IPS DF 6.9 (cell line): ENCODE results near the gene CDH16.

Experiments used
- DNase-seq: peaks from one replicate; pipeline ENCODE4 v3.0.0-alpha.2; 2013; ENCODE audit warnings: low read depth, low spot score
- H3K27ac ChIP-seq: one replicate; pipeline ENCODE4 v1.5.1; 2013; ENCODE audit warnings: low read length, control low read depth
- H3K27me3 ChIP-seq: 2 replicates; pipeline ENCODE4 v1.6.1; 2013; ENCODE audit warnings: mild to moderate bottlenecking, low read length; ENCODE audit not compliant: control insufficient read depth, insufficient read depth
- H3K36me3 ChIP-seq: 2 replicates; pipeline ENCODE4 v1.6.1; 2013; ENCODE audit warnings: low read length; ENCODE audit not compliant: control insufficient read depth, insufficient read depth
- H3K4me1 ChIP-seq: 2 replicates; pipeline ENCODE4 v1.6.1; 2013; ENCODE audit warnings: low read length; ENCODE audit not compliant: control insufficient read depth, insufficient read depth
- H3K4me3 ChIP-seq: 2 replicates; pipeline ENCODE4 v1.5.1; 2013; ENCODE audit warnings: mild to moderate bottlenecking, low read length
- H3K9me3 ChIP-seq: 2 replicates; pipeline ENCODE4 v1.6.1; 2013; ENCODE audit warnings: low read length, inconsistent platforms; ENCODE audit not compliant: control insufficient read depth, insufficient read depth
- WGBS: extraction: QIAGEN DNeasy Blood & Tissue Kit; methylation state at CpG from one replicate; pipeline ENCODE4 v1.1.7; 2013; ENCODE audit warnings: mixed read lengths, missing lambda C conversion rate; ENCODE audit not compliant: insufficient read length, insufficient coverage; 5-methylcytosine and 5-hydroxymethylcytosine counted together

CDH16 gene

DNA sequence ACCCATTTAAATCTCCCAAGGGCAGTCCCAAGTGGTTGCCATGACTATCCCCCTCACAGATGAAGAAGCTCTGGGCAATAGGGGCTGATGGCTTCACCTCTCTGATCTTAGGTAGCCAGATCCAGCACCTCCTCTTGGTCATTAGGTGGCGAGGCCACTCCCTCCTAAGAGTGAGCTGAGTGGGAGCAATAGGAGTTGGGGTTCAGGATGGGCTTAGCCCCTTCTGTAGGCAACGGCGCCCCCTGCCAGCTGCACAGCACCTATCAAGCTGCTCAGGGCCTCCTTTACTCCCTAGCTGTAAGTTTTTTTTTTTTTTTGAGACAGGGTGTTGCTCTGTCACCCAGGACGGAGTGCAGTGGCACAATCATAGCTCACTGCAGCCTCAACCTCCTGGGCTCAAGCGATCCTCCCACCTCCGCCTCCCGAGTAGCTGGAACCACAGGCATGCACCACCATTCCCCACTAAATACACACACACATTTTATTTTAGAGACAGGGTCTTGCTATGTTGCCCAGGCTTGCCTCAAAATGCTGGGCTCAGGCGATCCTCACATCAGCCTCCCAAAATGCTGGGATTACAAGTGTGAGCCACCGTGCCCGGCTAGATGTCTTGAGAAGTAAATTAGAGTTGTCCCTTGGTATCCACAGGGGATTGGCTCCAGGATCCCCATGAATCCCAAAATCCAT lies 10.2 kb upstream of the CDH16 start:
- peaks cover 12% of the 10 kb centered on the region for H3K27me3 ChIP-seq
- no peak overlapping the region for H3K27ac ChIP-seq
- no peak for DNase-seq
- no CpG with 5 or more reads among the region's 10 CpGs for WGBS
- H3K36me3 ChIP-seq = no peaks in the 10 kb centered on the region
- no peaks in the 10 kb centered on the region for H3K9me3 ChIP-seq
- H3K4me1 ChIP-seq = 0 out of 2 replicates have a peak, but pooled peaks cover 2% of the 10 kb centered on the region
- H3K4me3 ChIP-seq = no peak overlapping the region

DNA sequence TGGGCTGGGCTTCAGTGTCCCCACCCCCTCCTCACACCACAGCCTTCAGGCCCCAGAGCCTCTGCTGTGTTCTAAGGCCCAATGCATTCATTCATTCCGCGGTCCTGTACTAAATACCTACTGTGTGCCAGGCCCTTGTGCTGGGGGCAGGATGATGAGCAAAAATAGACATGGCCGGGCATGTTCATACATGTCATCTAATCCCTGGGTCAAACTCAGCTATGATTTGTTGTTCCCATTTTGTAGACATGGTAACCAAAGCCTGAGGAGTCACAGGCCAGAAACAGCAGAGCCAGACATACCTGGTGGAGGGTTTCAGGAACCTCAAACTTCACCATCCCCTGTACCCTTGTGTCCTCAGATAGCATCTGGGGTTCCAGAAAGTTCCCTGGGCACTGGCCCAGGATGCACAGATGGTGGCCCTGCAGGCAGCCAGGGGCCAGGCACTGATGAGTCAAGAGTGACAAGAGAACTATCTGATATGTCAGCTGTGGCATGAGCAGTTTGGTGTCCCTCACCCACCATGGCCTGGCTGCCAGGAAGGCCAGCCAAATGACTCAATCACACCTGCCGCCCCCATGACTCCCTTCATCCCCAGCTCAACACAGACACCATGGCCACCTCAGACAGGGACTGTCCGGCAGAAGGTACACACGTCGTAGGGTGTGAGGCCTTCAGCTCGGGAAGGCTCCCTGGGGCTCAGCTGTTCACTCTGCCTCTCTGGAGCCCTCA lies 9.4 kb upstream of the CDH16 start:
- H3K9me3 ChIP-seq = no peaks in the 10 kb centered on the region
- no peaks in the 10 kb centered on the region for H3K36me3 ChIP-seq
- no peak overlapping the region for H3K27ac ChIP-seq
- WGBS = no CpG with 5 or more reads among the region's 8 CpGs
- H3K4me3 ChIP-seq = no peak overlapping the region
- no peak for DNase-seq
- H3K4me1 ChIP-seq = no peaks in the 10 kb centered on the region
- peaks cover 14% of the 10 kb centered on the region for H3K27me3 ChIP-seq

DNA sequence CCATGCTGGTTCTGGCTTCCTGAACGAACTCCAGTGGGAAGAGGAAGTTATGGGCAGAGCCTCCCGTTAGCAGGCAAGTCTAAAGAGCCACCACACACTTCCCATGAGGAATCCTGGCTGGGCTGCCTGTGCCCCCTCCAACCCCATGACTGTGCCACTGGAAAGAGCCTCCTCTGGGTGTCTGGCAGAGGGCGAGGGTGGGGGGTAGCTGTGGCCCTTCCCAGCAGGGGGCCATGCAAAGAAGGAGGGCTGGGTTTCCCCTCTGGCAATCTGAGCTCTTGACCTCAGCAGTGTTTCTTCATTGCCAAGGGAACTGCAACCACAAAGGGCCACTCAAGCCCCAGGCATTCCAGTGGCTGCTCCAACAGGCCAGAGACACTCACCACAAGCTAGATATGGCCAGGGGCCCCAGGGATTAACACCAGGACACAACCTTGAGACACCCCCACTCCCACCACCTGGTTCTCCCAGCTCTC lies 8.3 kb upstream of the CDH16 start:
- Histone ChIP-seq H3K27me3 (peaks cover 14% of the 10 kb centered on the region), H3K4me1 (no peaks in the 10 kb centered on the region), H3K27ac (no peak overlapping the region), H3K36me3 (no peaks in the 10 kb centered on the region), H3K4me3 (no peak overlapping the region), H3K9me3 (no peaks in the 10 kb centered on the region)
- DNase-seq = no peak
- no CpG with 5 or more reads among the region's 3 CpGs for WGBS

DNA sequence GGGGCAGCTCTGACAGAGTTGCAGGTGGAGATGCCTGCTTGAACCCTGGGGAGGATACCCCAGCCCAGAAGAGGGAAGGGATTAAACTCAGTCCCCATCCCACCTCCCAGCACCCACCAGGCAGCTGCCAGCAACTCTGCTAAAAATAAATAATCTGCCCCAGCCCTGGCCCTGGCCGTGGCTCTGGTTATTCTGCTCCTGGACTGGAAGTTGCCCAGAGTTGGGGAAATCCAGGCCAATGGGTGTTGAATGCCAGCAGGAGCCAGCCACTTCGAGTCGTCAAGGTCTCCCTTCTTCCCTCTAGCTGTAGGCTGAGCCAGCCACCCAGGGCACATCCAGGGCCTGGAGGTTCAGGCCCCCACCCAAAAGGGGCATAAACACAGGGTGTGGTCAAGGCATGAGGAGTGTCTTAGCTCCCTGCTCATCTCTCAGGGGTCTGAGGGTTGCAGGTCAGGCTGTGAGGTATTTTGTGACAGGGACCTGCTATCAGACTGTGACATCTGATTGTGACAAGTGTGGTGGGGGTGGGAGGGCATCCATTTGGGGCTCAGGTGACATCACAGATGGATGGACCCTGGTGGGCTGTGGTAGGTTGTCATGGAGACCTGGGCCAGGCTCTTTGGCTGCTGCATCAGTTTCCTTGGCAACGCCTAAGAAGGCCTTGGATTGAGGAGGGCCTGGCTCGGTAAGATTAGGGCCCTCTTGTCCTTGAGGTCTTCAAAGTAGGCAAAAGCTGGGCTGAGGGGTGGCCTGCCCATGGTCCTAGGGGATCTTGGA lies 7.7 kb upstream of the CDH16 start:
- no peak overlapping the region for H3K4me3 ChIP-seq
- H3K36me3 ChIP-seq = no peaks in the 10 kb centered on the region
- no peak overlapping the region for H3K27ac ChIP-seq
- peaks cover 14% of the 10 kb centered on the region for H3K27me3 ChIP-seq
- DNase-seq = no peak
- no CpG with 5 or more reads among the region's 5 CpGs for WGBS
- H3K4me1 ChIP-seq = no peaks in the 10 kb centered on the region
- no peaks in the 10 kb centered on the region for H3K9me3 ChIP-seq

DNA sequence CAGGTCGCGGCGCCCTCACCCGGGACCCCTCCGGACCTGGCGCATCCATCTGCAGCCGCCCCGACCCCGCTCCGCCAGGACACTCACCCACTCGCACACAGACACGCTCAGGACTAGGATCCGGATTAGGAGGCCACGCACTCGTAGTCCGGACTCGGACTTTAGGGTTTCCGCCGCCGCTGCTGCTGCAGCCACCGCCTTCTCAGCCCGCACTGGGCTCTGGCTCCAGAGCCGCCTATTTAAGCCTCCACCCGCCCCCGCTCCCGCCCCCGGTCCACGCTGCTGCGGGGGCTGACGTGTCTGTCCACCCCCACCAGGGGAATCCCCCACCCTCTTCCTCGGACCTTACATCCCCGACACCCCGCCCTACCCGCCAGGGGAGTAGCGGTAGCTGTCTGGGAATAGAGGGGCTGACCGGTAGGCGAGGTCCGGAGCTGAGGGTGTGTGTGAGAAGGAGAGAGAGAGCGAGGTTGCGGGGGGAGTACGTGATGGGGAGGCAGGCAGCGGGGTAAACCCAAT lies 6.7 kb upstream of the CDH16 start, which contains the start of gene RRAD:
RRAD (minus strand) TSS at position 214 of the 519 bp plus-strand sequence. CDS start 356 bp downstream, outside the sequence.
- H3K4me3 ChIP-seq = peak within 1 kb of the TSS; percentile 39; the same call in 1 of the 2 replicates
- no peak for DNase-seq

DNA sequence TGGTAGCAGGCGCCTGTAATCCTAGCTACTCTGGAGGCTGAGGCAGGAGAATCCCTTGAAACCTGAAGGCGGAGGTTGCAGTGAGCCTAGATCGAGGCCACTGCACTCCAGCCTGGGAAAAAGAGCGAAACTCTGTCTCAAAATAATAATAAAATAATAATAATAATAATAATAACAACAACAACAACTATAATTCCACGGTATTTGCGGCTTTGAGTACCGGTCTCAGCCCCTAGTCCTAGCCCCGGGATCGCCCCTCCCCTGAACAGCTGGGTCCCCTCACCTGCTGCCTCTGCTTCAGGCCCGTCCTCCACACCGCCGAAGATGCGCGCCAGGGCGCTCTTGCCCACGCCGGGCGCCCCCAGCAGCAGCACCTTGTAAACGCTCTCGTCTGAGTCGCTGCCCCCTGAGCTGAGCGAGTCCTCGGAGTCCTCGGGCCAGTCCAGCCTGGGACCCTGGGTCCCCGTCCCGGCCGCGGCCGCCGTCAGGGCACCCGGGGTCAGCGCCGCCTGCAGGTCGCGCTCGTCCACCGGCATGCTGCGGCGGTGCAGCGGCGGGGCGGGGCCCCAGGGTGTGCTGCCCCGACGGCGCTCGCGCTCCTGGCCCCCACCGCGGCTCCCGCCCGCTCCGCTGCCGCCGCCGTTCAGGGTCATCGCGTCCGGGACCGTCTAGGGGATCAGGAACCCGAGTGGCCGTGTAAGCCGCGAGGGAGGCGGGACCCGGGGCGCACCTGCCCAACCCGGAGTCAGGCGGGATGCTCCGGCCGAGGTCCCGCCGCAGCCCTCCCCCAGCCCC lies 6.0 kb upstream of the CDH16 start:
- no peaks in the 10 kb centered on the region for H3K9me3 ChIP-seq
- no peak for DNase-seq
- WGBS = no CpG with 5 or more reads among the region's 72 CpGs
- no peak overlapping the region for H3K27ac ChIP-seq
- H3K36me3 ChIP-seq = no peaks in the 10 kb centered on the region
- no peaks in the 10 kb centered on the region for H3K4me1 ChIP-seq
- peak overlapping the region; percentile 39; the same call in 1 of the 2 replicates for H3K4me3 ChIP-seq
- peaks cover 14% of the 10 kb centered on the region for H3K27me3 ChIP-seq

More for the DNA sequence above, 6.7 kb upstream of the CDH16 start, which contains the start of gene RRAD:
- no CpG with 5 or more reads among the region's 42 CpGs for WGBS
- H3K27me3 ChIP-seq = peaks cover 14% of the 10 kb centered on the region
- no peak within 1 kb of the TSS for H3K27ac ChIP-seq
- H3K36me3 ChIP-seq = no peaks in the 10 kb centered on the region
- no peaks in the 10 kb centered on the region for H3K4me1 ChIP-seq
- no peaks in the 10 kb centered on the region for H3K9me3 ChIP-seq

DNA sequence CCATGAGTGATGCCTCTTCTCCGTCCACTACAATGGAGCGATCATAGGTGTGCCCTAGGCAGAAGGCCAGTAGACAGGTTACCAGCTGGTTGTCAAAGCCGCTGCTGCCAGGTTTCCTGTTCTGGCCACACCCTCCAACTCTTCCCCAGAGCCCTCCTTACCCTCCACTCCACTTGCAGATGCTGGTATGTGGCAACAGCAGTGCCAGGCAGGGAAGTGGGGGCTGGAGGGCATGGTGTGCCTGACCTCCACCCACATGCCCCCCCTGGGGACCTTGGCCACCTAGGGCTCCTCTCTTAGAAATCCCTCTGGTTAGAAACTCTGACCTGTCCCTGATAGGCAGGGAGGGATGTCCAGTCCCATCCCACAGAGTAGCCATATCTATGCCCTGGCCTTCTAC lies 5.2 kb upstream of the CDH16 start:
- no peak for DNase-seq
- no CpG with 5 or more reads among the region's 3 CpGs for WGBS
- peaks cover 14% of the 10 kb centered on the region for H3K27me3 ChIP-seq
- H3K27ac ChIP-seq = no peak overlapping the region
- H3K4me3 ChIP-seq = no peak overlapping the region
- no peaks in the 10 kb centered on the region for H3K9me3 ChIP-seq
- no peaks in the 10 kb centered on the region for H3K36me3 ChIP-seq
- H3K4me1 ChIP-seq = no peaks in the 10 kb centered on the region

DNA sequence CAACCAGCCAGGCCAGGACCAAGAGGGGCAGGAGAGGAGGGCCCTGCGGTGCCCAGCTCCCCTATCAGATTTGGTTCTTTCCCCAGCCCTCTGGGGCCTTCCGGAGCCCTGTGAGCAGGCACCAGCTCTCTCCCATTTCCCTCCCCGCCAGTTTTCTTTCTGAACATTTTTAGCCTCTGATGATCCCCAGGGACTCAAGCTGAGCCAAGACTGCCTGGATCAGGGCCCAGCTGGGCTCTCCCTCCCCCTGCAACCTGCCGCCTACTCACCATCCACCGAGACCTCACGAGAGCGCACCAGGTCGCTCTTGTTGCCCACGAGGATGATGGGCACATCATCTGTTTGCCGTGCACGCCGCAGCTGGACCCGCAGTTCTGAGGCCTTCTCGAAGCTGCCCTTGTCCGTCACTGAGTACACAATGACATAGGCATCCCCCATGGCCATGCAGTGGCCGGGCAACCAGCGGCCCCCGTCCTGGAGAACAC lies 4.6 kb upstream of the CDH16 start:
- no peak overlapping the region for H3K27ac ChIP-seq
- no peaks in the 10 kb centered on the region for H3K4me1 ChIP-seq
- no peaks in the 10 kb centered on the region for H3K9me3 ChIP-seq
- peaks cover 14% of the 10 kb centered on the region for H3K27me3 ChIP-seq
- H3K4me3 ChIP-seq = no peak overlapping the region
- no CpG with 5 or more reads among the region's 18 CpGs for WGBS
- DNase-seq = no peak
- H3K36me3 ChIP-seq = no peaks in the 10 kb centered on the region

DNA sequence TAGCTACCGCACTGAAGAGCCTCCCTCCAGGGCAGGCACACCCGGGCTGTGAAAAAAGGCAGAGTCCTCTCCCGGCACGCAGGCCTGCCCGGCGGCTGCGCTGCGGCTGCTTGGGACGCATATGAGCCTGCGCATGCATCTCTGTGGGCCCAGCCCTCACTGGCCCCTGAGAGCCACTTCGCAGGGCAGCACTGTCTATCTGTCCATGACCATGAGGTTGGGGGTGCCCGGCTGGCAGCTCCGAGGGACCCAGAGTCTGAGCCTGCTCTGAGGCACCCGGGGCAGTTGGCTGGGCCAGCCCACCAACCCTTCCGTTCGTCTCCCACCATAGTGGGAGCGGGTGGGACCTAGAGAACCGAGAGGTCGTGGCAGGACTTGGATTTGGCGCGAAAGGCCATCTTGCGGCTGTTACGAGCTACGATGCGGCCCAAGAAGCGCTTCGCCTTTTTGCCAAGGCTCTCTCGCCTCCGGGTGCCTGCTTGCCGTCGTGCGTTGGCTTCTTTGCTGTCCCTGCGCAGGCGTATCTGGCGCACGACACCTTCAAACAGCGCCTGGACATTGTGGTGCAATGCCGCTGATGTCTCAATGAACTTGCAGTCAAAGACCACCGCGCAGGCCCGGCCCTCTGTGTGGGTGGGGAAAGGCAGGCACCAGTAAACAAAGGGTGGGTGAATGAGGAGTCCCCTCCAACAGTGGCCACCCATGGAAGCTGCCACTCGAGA lies 3.2 kb upstream of the CDH16 start:
- H3K27me3 ChIP-seq = peaks cover 14% of the 10 kb centered on the region
- WGBS = no CpG with 5 or more reads among the region's 42 CpGs
- no peak for DNase-seq
- no peak overlapping the region for H3K4me3 ChIP-seq
- no peaks in the 10 kb centered on the region for H3K36me3 ChIP-seq
- H3K27ac ChIP-seq = no peak overlapping the region
- no peaks in the 10 kb centered on the region for H3K9me3 ChIP-seq
- no peaks in the 10 kb centered on the region for H3K4me1 ChIP-seq
